Thoracic aorta (tissue), 2 donors: ENCODE data around the gene PLEKHD1. TPM values are rescaled to one million over a fixed set of nuclear protein-coding genes. Genes with fewer than 3 reads are reported as not detected.
"Not testable (repeated sequence)": the region's sequence is repeated elsewhere in the genome, so short reads cannot be mapped to it uniquely, and the experiment has no call there.

ENCODE experiments used
- ATAC-seq: fragments of 150-250 bp; one replicate; pipeline ENCODE4 v1.8.0; 2017; ENCODE audit warnings: low read depth; ENCODE audit not compliant: insufficient number of reproducible peaks, low FRiP score
- DNase-seq: peaks from one replicate; pipeline ENCODE4 v3.0.0-alpha.2; 2020; ENCODE audit warnings: low spot score
- H3K27ac ChIP-seq, 2 donors: fragments of 200-600 bp; sonication (generic); 1 replicate in 1 of 2; 2 replicates in 1 of 2; pipeline ENCODE4 v1.5.1; 2016; ENCODE audit warnings: mild to moderate bottlenecking in 2 of 2, moderate library complexity in 2 of 2
- H3K27me3 ChIP-seq: fragments of 200-600 bp; sonication (generic); replicated peaks from 2 replicates; pipeline ENCODE4 v1.6.0; 2016; ENCODE audit warnings: mild to moderate bottlenecking; ENCODE audit not compliant: insufficient read depth
- H3K36me3 ChIP-seq: fragments of 200-600 bp; sonication (generic); one replicate; pipeline ENCODE4 v1.5.1; 2016
- H3K4me1 ChIP-seq, 2 donors: fragments of 200-600 bp; sonication (generic); 1 replicate in 1 of 2; 2 replicates in 1 of 2; pipeline versions ENCODE4 v1.5.1 to v1.6.0; 2016; ENCODE audit warnings: low read depth in 2 of 2, mild to moderate bottlenecking in 1 of 2; ENCODE audit not compliant: control insufficient read depth in 1 of 2
- H3K4me3 ChIP-seq: fragments of 200-600 bp; sonication (generic); 2 replicates; pipeline ENCODE4 v1.5.1; 2016; ENCODE audit warnings: mild to moderate bottlenecking
- H3K9me3 ChIP-seq: fragments of 200-600 bp; sonication (generic); 2 replicates; pipeline ENCODE4 v1.5.1; 2016
- CTCF ChIP-seq: fragments of 200-600 bp; sonication (generic); IDR thresholded peaks from one replicate; pipeline ENCODE4 v1.5.1; 2019; ENCODE audit warnings: antibody characterized with exemption
- total RNA-seq, 2 donors: library from RNA; depleted of rRNA; stranded (reverse); fragments of >200 nt; gene quantifications; one replicate each; pipeline versions ENCODE4 v1.1.0 to v1.2.3, GENCODE V29; 2016

PLEKHD1 gene
- total RNA-seq, 2 donors from 2014 or later: 0.14 to 0.49 TPM

- no peak for ATAC-seq
- no peak for TF ChIP-seq CTCF
- H3K9me3 ChIP-seq: no peaks in the 10 kb centered on the region
- H3K27me3 ChIP-seq: no peaks in the 10 kb centered on the region
- H3K4me3 ChIP-seq: no peak overlapping the region
- no peak for DNase-seq
- no peaks in the 10 kb centered on the region for H3K4me1 ChIP-seq
- no peaks in the 10 kb centered on the region for H3K36me3 ChIP-seq
- no peak overlapping the region for H3K27ac ChIP-seq
Observed at GRCh38 chr14:69493791-69494190, 9.3 kb downstream of the PLEKHD1 start.

GRCh38 chr14:69495341-69495921 is 10.9 kb downstream of the PLEKHD1 start:
- Histone ChIP-seq H3K27ac (no peak overlapping the region), H3K4me1 (no peaks in the 10 kb centered on the region), H3K4me3 (no peak overlapping the region), H3K9me3 (no peaks in the 10 kb centered on the region), H3K36me3 (no peaks in the 10 kb centered on the region), H3K27me3 (no peaks in the 10 kb centered on the region)
- no peak for DNase-seq
- ATAC-seq: no peak
- TF ChIP-seq CTCF: no peak

GRCh38 chr14:69497866-69498265 is 13.3 kb downstream of the PLEKHD1 start:
- peaks cover 7 to 12% of the 10 kb centered on the region in 2 donors for H3K4me1 ChIP-seq
- H3K4me3 ChIP-seq, ATAC-seq, DNase-seq, H3K9me3 ChIP-seq, H3K36me3 ChIP-seq, H3K27ac ChIP-seq, H3K27me3 ChIP-seq: not testable (repeated sequence)

- H3K27me3 ChIP-seq, ATAC-seq, H3K36me3 ChIP-seq, H3K9me3 ChIP-seq, H3K27ac ChIP-seq, DNase-seq, H3K4me3 ChIP-seq: not testable (repeated sequence)
- peaks cover 7 to 12% of the 10 kb centered on the region in 2 donors for H3K4me1 ChIP-seq
Observed at GRCh38 chr14:69498286-69498685, 13.8 kb downstream of the PLEKHD1 start.

GRCh38 chr14:69499436-69499835 is 14.9 kb downstream of the PLEKHD1 start:
- no peaks in the 10 kb centered on the region for H3K36me3 ChIP-seq
- DNase-seq (no peak), ATAC-seq (no peak)
- no peaks in the 10 kb centered on the region for H3K9me3 ChIP-seq
- no peak overlapping the region for H3K27ac ChIP-seq
- no peak overlapping the region for H3K4me3 ChIP-seq
- TF ChIP-seq CTCF: no peak
- H3K4me1 ChIP-seq: peaks cover 7 to 12% of the 10 kb centered on the region in 2 donors
- H3K27me3 ChIP-seq: no peaks in the 10 kb centered on the region

- no peak for ATAC-seq
Observed at GRCh38 chr14:69500096-69500495, 15.6 kb downstream of the PLEKHD1 start.

More at GRCh38 chr14:69500096-69500495, 15.6 kb downstream of the PLEKHD1 start:
- Histone ChIP-seq H3K4me1 (peaks cover 7 to 12% of the 10 kb centered on the region in 2 donors), H3K9me3 (no peaks in the 10 kb centered on the region), H3K4me3 (no peak overlapping the region), H3K36me3 (no peaks in the 10 kb centered on the region), H3K27me3 (no peaks in the 10 kb centered on the region), H3K27ac (no peak overlapping the region)
- DNase-seq: no peak
- TF ChIP-seq CTCF: no peak
